HG03432 (cell line): ENCODE measurements around the gene ENC1.
"Not testable (repeated sequence)": the region's sequence is repeated elsewhere in the genome, so short reads cannot be mapped to it uniquely, and the experiment has no call there.

Experiments
- ATAC-seq: cut with Tn5 transposase; IDR thresholded peaks from one replicate; pipeline ENCODE4 v1.9.1; 2021; ENCODE audit warnings: mild to moderate bottlenecking, moderate library complexity; ENCODE audit not compliant: unreplicated experiment

ENC1 gene

GRCh38 chr5:74640450-74640953, at the start of gene ENC1:
TSS of gene ENC1 (minus strand) at chr5:74640728. CDS start at chr5:74636485, 4,243 bp downstream.
- peak; percentile 73 for ATAC-seq

- ATAC-seq = no peak
These were observed 46.6 kb upstream of the ENC1 start for GRCh38 chr5:74686962-74687751.

GRCh38 chr5:74685979-74686631, 45.6 kb upstream of the ENC1 start:
- peak; percentile 54 for ATAC-seq

GRCh38 chr5:74684900-74685851, 44.6 kb upstream of the ENC1 start, which contains the start of gene HEXB:
TSS of gene HEXB (plus strand) at chr5:74685233. CDS start at chr5:74685261, 28 bp downstream.
- ATAC-seq = peak; percentile 88

GRCh38 chr5:74679966-74680365, 39.4 kb upstream of the ENC1 start:
- ATAC-seq = no peak

- not testable (repeated sequence) for ATAC-seq
These were observed 38.8 kb upstream of the ENC1 start for GRCh38 chr5:74679300-74679699.

- not testable (repeated sequence) for ATAC-seq
These were observed 37.6 kb upstream of the ENC1 start for GRCh38 chr5:74678123-74678522.

GRCh38 chr5:74676466-74676865, 35.9 kb upstream of the ENC1 start:
- not testable (repeated sequence) for ATAC-seq

- ATAC-seq = no peak
These were observed 32.7 kb upstream of the ENC1 start for GRCh38 chr5:74673011-74673790.

- no peak for ATAC-seq
These were observed 31.8 kb upstream of the ENC1 start for GRCh38 chr5:74672215-74672877.

GRCh38 chr5:74670396-74671038, 30.0 kb upstream of the ENC1 start:
- ATAC-seq = no peak

GRCh38 chr5:74669821-74670220, 29.3 kb upstream of the ENC1 start:
- ATAC-seq = no peak

GRCh38 chr5:74667396-74667795, 26.9 kb upstream of the ENC1 start:
- no peak for ATAC-seq

GRCh38 chr5:74665816-74666215, 25.3 kb upstream of the ENC1 start:
- no peak for ATAC-seq

- ATAC-seq = no peak
These were observed 24.7 kb upstream of the ENC1 start for GRCh38 chr5:74665273-74665672.

GRCh38 chr5:74664551-74664950, 24.0 kb upstream of the ENC1 start:
- no peak for ATAC-seq

GRCh38 chr5:74660873-74661272, 20.3 kb upstream of the ENC1 start:
- no peak for ATAC-seq

- ATAC-seq = no peak
These were observed 19.6 kb upstream of the ENC1 start for GRCh38 chr5:74660140-74660539.

- ATAC-seq = no peak
These were observed 18.6 kb upstream of the ENC1 start for GRCh38 chr5:74659172-74659571.
